Fibroblast of lung (primary cell): ENCODE data around the gene MAP6.

ENCODE experiments used
- CTCF ChIP-seq, 2 donors: IDR thresholded peaks in 1 of 2; conservative IDR thresholded peaks in 1 of 2; 1 replicate in 1 of 2; 2 replicates in 1 of 2; pipeline ENCODE4 v1.5.1; 2011 to 2012; ENCODE audit warnings: low read length in 2 of 2, control low read depth in 1 of 2, inconsistent platforms in 1 of 2, low read depth in 1 of 2, mild to moderate bottlenecking in 1 of 2
- EZH2 ChIP-seq: IDR thresholded peaks from 2 replicates; pipeline ENCODE4 v1.5.1; 2012; ENCODE audit warnings: low read length, control low read depth, mild to moderate bottlenecking; ENCODE audit errors: missing control alignments

- peak; percentile 50 to 68 for TF ChIP-seq CTCF (conservative IDR thresholded peaks at IDR 0.05 in 1 of 2, IDR thresholded peaks at IDR 0.05 in 1 of 2; ENCODE audit: low read depth in 1 of 2, low read length in 2 of 2)
- TF ChIP-seq EZH2, result no peak
Observed at GRCh38 chr11:75577207-75577606, 91.6 kb downstream of the MAP6 start.
